H1 (cell line): Measurements from ENCODE around the gene PRKAR1B. TPM values are rescaled to one million over a fixed set of nuclear protein-coding genes. Genes with fewer than 3 reads are reported as not detected.

ENCODE experiments used
- CTCF ChIA-PET: fragments of 300-600 bp; sonication (Branson Sonifier 250); formaldehyde crosslinking; loops from one replicate; lab custom pipeline; 2021; ENCODE audit not compliant: partially characterized antibody; lab: Charles Lee
- POLR2A ChIA-PET: fragments of 300-600 bp; sonication (Branson Sonifier 250); formaldehyde crosslinking; loops from one replicate; lab custom pipeline; 2021; ENCODE audit warnings: inconsistent platforms; ENCODE audit not compliant: partially characterized antibody; lab: Charles Lee
- DNase-seq, 2 experiments: peaks; one replicate each; pipeline versions ENCODE4 v3.0.0 to v3.0.0-alpha.2; 2010 to 2022; ENCODE audit warnings: low spot score in 2 of 2, low read depth in 1 of 2, mixed read lengths in 1 of 2
- FAIRE-seq: peaks from 2 replicates; lab custom pipeline; 2011; peaks lifted over from hg19 to GRCh38; lab: Jason Lieb, UNC
- H2AFZ ChIP-seq: 2 replicates; pipeline ENCODE4 v1.8.1; 2012; ENCODE audit warnings: low read length, inconsistent platforms
- H2AK5ac ChIP-seq: 2 replicates; pipeline ENCODE4 v1.6.1; 2013; ENCODE audit warnings: low read depth, low read length
- H2BK120ac ChIP-seq: replicated peaks from 2 replicates; pipeline ENCODE3; 2013; ENCODE audit warnings: low read depth, low read length, inconsistent platforms
- H2BK12ac ChIP-seq: 2 replicates; pipeline ENCODE4 v1.6.1; 2013; ENCODE audit warnings: low read depth, low read length
- H2BK15ac ChIP-seq: 2 replicates; pipeline ENCODE4 v1.6.1; 2013; ENCODE audit warnings: low read length
- H2BK20ac ChIP-seq: 2 replicates; pipeline ENCODE4 v1.6.1; 2013; ENCODE audit warnings: low read length
- H2BK5ac ChIP-seq: 2 replicates; pipeline ENCODE4 v1.6.1; 2013; ENCODE audit warnings: low read depth, low read length
- H3K14ac ChIP-seq: 2 replicates; pipeline ENCODE4 v1.6.1; 2013; ENCODE audit warnings: inconsistent platforms; ENCODE audit not compliant: insufficient read length
- H3K18ac ChIP-seq: 2 replicates; pipeline ENCODE4 v1.6.1; 2013; ENCODE audit warnings: low read length; ENCODE audit errors: extremely low read depth
- H3K23ac ChIP-seq: 2 replicates; pipeline ENCODE4 v1.6.1; 2013; ENCODE audit warnings: inconsistent platforms; ENCODE audit not compliant: insufficient read length
- H3K23me2 ChIP-seq: 2 replicates; pipeline ENCODE4 v1.6.1; 2013; ENCODE audit warnings: low read depth, low read length
- H3K27ac ChIP-seq: 2 replicates; pipeline ENCODE4 v1.6.1; 2011; ENCODE audit warnings: low read depth, low read length, inconsistent platforms
- H3K27me3 ChIP-seq, 4 experiments: replicated peaks in 1 of 4; 1 replicate in 1 of 4; 2 replicates in 3 of 4; pipeline versions ENCODE4 v1.6.1 to v1.8.1; 2011 to 2013; ENCODE audit warnings: low read length in 3 of 4, mild to moderate bottlenecking in 3 of 4, inconsistent platforms in 2 of 4, mixed read lengths in 2 of 4, moderate library complexity in 1 of 4; ENCODE audit not compliant: control insufficient read depth in 3 of 4, insufficient read depth in 3 of 4; ENCODE audit errors: extremely low read depth in 1 of 4
- H3K36me3 ChIP-seq, 4 experiments: 2 replicates each; pipeline versions ENCODE4 v1.6.1 to v1.8.1; 2011 to 2013; ENCODE audit warnings: mild to moderate bottlenecking in 4 of 4, low read length in 3 of 4, moderate library complexity in 2 of 4, control low read depth in 1 of 4, inconsistent platforms in 1 of 4; ENCODE audit not compliant: insufficient read depth in 4 of 4, control insufficient read depth in 2 of 4
- H3K4ac ChIP-seq: replicated peaks from 2 replicates; pipeline ENCODE3; 2013; ENCODE audit warnings: low read length, low read depth, mixed read lengths, inconsistent platforms; ENCODE audit not compliant: insufficient read length
- H3K4me1 ChIP-seq, 4 experiments: replicated peaks in 1 of 4; 1 replicate in 1 of 4; 2 replicates in 3 of 4; pipeline versions ENCODE4 v1.6.1 to v1.8.1; 2011 to 2013; ENCODE audit warnings: low read length in 3 of 4, inconsistent platforms in 2 of 4, mixed read lengths in 1 of 4; ENCODE audit not compliant: insufficient read depth in 4 of 4, control insufficient read depth in 3 of 4
- H3K4me2 ChIP-seq, 2 experiments: 2 replicates each; pipeline versions ENCODE4 v1.6.1 to v1.8.1; 2011 to 2013; ENCODE audit warnings: low read depth in 2 of 2, low read length in 2 of 2, control low read depth in 1 of 2, inconsistent platforms in 1 of 2, mild to moderate bottlenecking in 1 of 2; ENCODE audit not compliant: insufficient read depth in 1 of 2
- H3K4me3 ChIP-seq, 4 experiments: fragments of 200-600, 300-600 bp in 1 of 4; sonication (generic), shearing (Covaris generic), sonication (Bioruptor Twin) in 1 of 4; 2 replicates each; pipeline versions ENCODE4 v1.5.1 to v1.8.1; 2011 to 2016; ENCODE audit warnings: low read length in 4 of 4, low read depth in 3 of 4, control low read depth in 2 of 4, inconsistent platforms in 2 of 4, mild to moderate bottlenecking in 2 of 4, mixed read lengths in 1 of 4, moderate library complexity in 1 of 4; ENCODE audit not compliant: insufficient read depth in 2 of 4; ENCODE audit errors: extremely low read depth in 1 of 4
- H3K56ac ChIP-seq: replicated peaks from 2 replicates; pipeline ENCODE3; 2013; ENCODE audit warnings: low read depth, mild to moderate bottlenecking, mixed read lengths, low read length, inconsistent platforms; ENCODE audit not compliant: insufficient read length
- H3K79me1 ChIP-seq: 2 replicates; pipeline ENCODE4 v1.6.1; 2013; ENCODE audit warnings: low read depth, low read length, control low read depth
- H3K79me2 ChIP-seq, 2 experiments: 2 replicates each; pipeline versions ENCODE4 v1.6.1 to v1.8.1; 2012 to 2013; ENCODE audit warnings: low read length in 2 of 2, mild to moderate bottlenecking in 2 of 2, inconsistent platforms in 1 of 2; ENCODE audit not compliant: insufficient read depth in 2 of 2, control insufficient read depth in 1 of 2
- H3K9ac ChIP-seq, 4 experiments: replicated peaks in 1 of 4; 1 replicate in 1 of 4; 2 replicates in 3 of 4; pipeline versions ENCODE4 v1.6.1 to v1.8.1; 2011 to 2013; ENCODE audit warnings: low read depth in 3 of 4, low read length in 3 of 4, control low read depth in 2 of 4, mild to moderate bottlenecking in 2 of 4, moderate library complexity in 2 of 4, inconsistent platforms in 1 of 4; ENCODE audit errors: extremely low read depth in 1 of 4
- H3K9me3 ChIP-seq, 2 experiments: 2 replicates each; pipeline versions ENCODE4 v1.6.1 to v1.8.1; 2012 to 2013; ENCODE audit warnings: mild to moderate bottlenecking in 2 of 2, moderate library complexity in 2 of 2, control low read depth in 1 of 2, inconsistent platforms in 1 of 2, low read depth in 1 of 2, low read length in 1 of 2, mixed read lengths in 1 of 2; ENCODE audit not compliant: insufficient read depth in 2 of 2
- H4K20me1 ChIP-seq, 2 experiments: replicated peaks in 1 of 2; 2 replicates each; pipeline versions ENCODE3 to v1.8.1; 2011 to 2013; ENCODE audit warnings: inconsistent platforms in 2 of 2, low read length in 2 of 2, mild to moderate bottlenecking in 1 of 2; ENCODE audit not compliant: insufficient read depth in 2 of 2, control insufficient read depth in 1 of 2
- H4K5ac ChIP-seq: 2 replicates; pipeline ENCODE4 v1.6.1; 2013; ENCODE audit warnings: low read length, low read depth, mixed read lengths, inconsistent platforms; ENCODE audit not compliant: insufficient read length
- H4K8ac ChIP-seq: 2 replicates; pipeline ENCODE4 v1.8.0; 2013; ENCODE audit warnings: mild to moderate bottlenecking, moderate library complexity, low read length, inconsistent platforms; ENCODE audit not compliant: insufficient read depth; ENCODE audit errors: extremely low read depth
- H4K91ac ChIP-seq: replicated peaks from 2 replicates; pipeline ENCODE3; 2013; ENCODE audit warnings: low read length, mixed read lengths, inconsistent platforms; ENCODE audit not compliant: insufficient read length
- BRCA1 ChIP-seq: IDR thresholded peaks from 2 replicates; pipeline ENCODE4 v1.6.1; 2012; ENCODE audit warnings: low read depth, low read length, improper control_type of control experiment
- HDAC2 ChIP-seq, 2 experiments: fragments of 300-600 bp in 1 of 2; sonication (generic) in 1 of 2; IDR thresholded peaks; 2 replicates each; pipeline ENCODE4 v1.6.1; 2011 to 2012; ENCODE audit warnings: low read depth in 2 of 2, low read length in 2 of 2, mild to moderate bottlenecking in 2 of 2, moderate library complexity in 2 of 2, borderline replicate concordance in 1 of 2, inconsistent platforms in 1 of 2
- JUND ChIP-seq: IDR thresholded peaks from 2 replicates; pipeline ENCODE4 v1.6.1; 2011; ENCODE audit warnings: mild to moderate bottlenecking, improper control_type of control experiment, low read length
- POLR2AphosphoS5 ChIP-seq: IDR thresholded peaks from 2 replicates; pipeline ENCODE4 v1.6.1; 2011; ENCODE audit warnings: low read depth, low read length
- USF2 ChIP-seq: IDR thresholded peaks from 2 replicates; pipeline ENCODE4 v1.6.1; 2011; ENCODE audit warnings: low read length, improper control_type of control experiment
- WGBS, 2 experiments: shearing (Covaris generic) in 1 of 2; methylation state at CpG; one replicate each; pipeline versions ENCODE4 v1.1.6 to v1.1.7; 2013 to 2015; ENCODE audit warnings: low lambda C conversion rate in 2 of 2, mixed read lengths in 2 of 2, inconsistent platforms in 1 of 2, low coverage in 1 of 2, missing lambda C conversion rate in 1 of 2; ENCODE audit not compliant: insufficient replicate concordance in 2 of 2, insufficient coverage in 1 of 2, insufficient read length in 1 of 2; ENCODE audit errors: extremely low coverage in 1 of 2, missing lambda C conversion rate in 1 of 2; 5-methylcytosine and 5-hydroxymethylcytosine counted together
- polyA plus RNA-seq, 7 experiments: library from polyadenylated mRNA; depleted of rRNA in 3 of 7; stranded (reverse) in 5 of 7; unstranded in 2 of 7; fragments of >200 nt in 5 of 7; fragments of 200-250 nt in 2 of 7; gene quantifications; 1 replicate in 5 of 7; 2 replicates in 1 of 7; 4 replicates in 1 of 7; pipeline versions ENCODE4 v1.2.1 to v1.2.3, GENCODE V29; 2011 to 2013; ENCODE audit warnings: missing spikeins in 2 of 7, mixed read lengths in 2 of 7
- total RNA-seq: library from RNA; stranded (reverse); fragmentation: NEBNext Ultra II Directional; extraction: Animal tissue kit (Norgen Biotek cat#: 25700); gene quantifications from 2 replicates; pipeline ENCODE4 v1.2.1, GENCODE V29; 2021

The PRKAR1B gene
- total and polyA plus RNA-seq, 2 of the 8 experiments (the other 6 are each of a cell fraction or from before 2014, with no cell fraction given) = 12.3 to 55.7 TPM

GRCh38 chr7:613442-614140 is 113.5 kb downstream of the PRKAR1B start:
- no peak overlapping the region for H3K18ac ChIP-seq
- DNase-seq = no peak
- peak overlapping the region; percentile 35; the same call in 1 of the 2 replicates for H4K8ac ChIP-seq
- H3K4me1 ChIP-seq = peaks cover 0 to 2% (median 0%) of the 10 kb centered on the region in 4 experiments; a peak in 4 of 7 replicates
- H2BK15ac ChIP-seq = no peak overlapping the region
- no peak overlapping the region for H3K27ac ChIP-seq
- H2BK120ac ChIP-seq = no peak overlapping the region
- H3K79me2 ChIP-seq = peaks cover 0 to 5% of the 10 kb centered on the region in 2 experiments; a peak in 1 of 4 replicates
- 91% methylated on average over 32 of the region's 38 CpGs; no CpG with 5 or more reads in 1 of the 2 experiments for WGBS, 2 experiments
- no peaks in the 10 kb centered on the region for H3K27me3 ChIP-seq
- TF ChIP-seq USF2 = no peak
- no peak for TF ChIP-seq BRCA1
- no peak for TF ChIP-seq JUND
- TF ChIP-seq POLR2AphosphoS5 = no peak
- TF ChIP-seq HDAC2 (IDR thresholded peaks at IDR 0.05; ENCODE audit: borderline replicate concordance in 1 of 2, low read depth in 2 of 2, low read length in 2 of 2) = no peak
- H3K9me3 ChIP-seq = no peaks in the 10 kb centered on the region; a peak in 1 of 4 replicates
- H3K4me3 ChIP-seq = no peak overlapping the region
- no peak overlapping the region for H3K56ac ChIP-seq
- no peak overlapping the region for H3K23ac ChIP-seq
- no peak overlapping the region for H3K4me2 ChIP-seq
- peaks cover 3% of the 10 kb centered on the region; the same call in 1 of the 2 replicates for H3K79me1 ChIP-seq
- H3K4ac ChIP-seq = no peak overlapping the region
- H2BK5ac ChIP-seq = no peak overlapping the region
- no peak overlapping the region for H3K14ac ChIP-seq
- H2BK12ac ChIP-seq = peak overlapping the region; percentile 75; the same call in 1 of the 2 replicates
- no peak for FAIRE-seq
- H4K20me1 ChIP-seq = peaks cover 0 to 4% of the 10 kb centered on the region in 2 experiments
- ChIA-PET POLR2A (no interaction called here), CTCF (no interaction called here)
- no peak overlapping the region for H4K5ac ChIP-seq
- no peak overlapping the region for H4K91ac ChIP-seq
- H2BK20ac ChIP-seq = no peak overlapping the region
- H3K9ac ChIP-seq = no peak overlapping the region
- peaks cover 10% of the 10 kb centered on the region; the same call in 1 of the 2 replicates for H3K23me2 ChIP-seq
- H2AK5ac ChIP-seq = no peak overlapping the region; the same call in 1 of the 2 replicates
- H3K36me3 ChIP-seq = no peaks in the 10 kb centered on the region
- H2AFZ ChIP-seq = no peak overlapping the region
